Glutamatergic neuron (in vitro differentiated cells): Measurements from ENCODE around the gene ADGRL3. TPM values are rescaled to one million over a fixed set of nuclear protein-coding genes. Genes with fewer than 3 reads are reported as not detected.
"Not testable (repeated sequence)": the region's sequence is repeated elsewhere in the genome, so short reads cannot be mapped to it uniquely, and the experiment has no call there.

Experiments
- DNase-seq: peaks from one replicate; pipeline ENCODE4 v3.0.0; 2022
- H3K27ac Mint-ChIP-seq: one replicate; pipeline ENCODE4 v1.8.0; 2020; ENCODE audit warnings: mild to moderate bottlenecking, mixed read lengths, inconsistent platforms; ENCODE audit not compliant: unreplicated experiment
- H3K27me3 Mint-ChIP-seq: one replicate; pipeline ENCODE4 v1.8.0; 2020; ENCODE audit warnings: mild to moderate bottlenecking, moderate library complexity, mixed read lengths, inconsistent platforms; ENCODE audit not compliant: unreplicated experiment
- H3K36me3 Mint-ChIP-seq: one replicate; pipeline ENCODE4 v1.8.0; 2020; ENCODE audit warnings: mild to moderate bottlenecking, mixed read lengths, inconsistent platforms; ENCODE audit not compliant: unreplicated experiment
- H3K4me1 Mint-ChIP-seq: one replicate; pipeline ENCODE4 v1.8.0; 2020; ENCODE audit warnings: mild to moderate bottlenecking, low read depth, mixed read lengths, inconsistent platforms; ENCODE audit not compliant: unreplicated experiment
- H3K4me3 Mint-ChIP-seq: one replicate; pipeline ENCODE4 v1.8.0; 2020; ENCODE audit warnings: mild to moderate bottlenecking, mixed read lengths, inconsistent platforms; ENCODE audit not compliant: unreplicated experiment
- H3K9me3 Mint-ChIP-seq: one replicate; pipeline ENCODE4 v1.8.0; 2020; ENCODE audit warnings: mild to moderate bottlenecking, moderate library complexity, mixed read lengths, inconsistent platforms; ENCODE audit not compliant: unreplicated experiment
- total RNA-seq: library from RNA; stranded (reverse); fragmentation: NEBNext Ultra II Directional; extraction: Animal tissue kit (Norgen Biotek cat#: 25700); gene quantifications from one replicate; pipeline ENCODE4 v1.2.1, GENCODE V29; 2021; ENCODE audit not compliant: unreplicated experiment
- TF ChIP-seq, protein P1 (sequence below): fragments of 200-600 bp; sonication (generic); IDR thresholded peaks from one replicate; pipeline ENCODE4 v1.5.0; 2021; ENCODE audit not compliant: partially characterized antibody, unreplicated experiment

The ADGRL3 gene
- total RNA-seq, 1 donor from 2014 or later: 193 TPM

DNA sequence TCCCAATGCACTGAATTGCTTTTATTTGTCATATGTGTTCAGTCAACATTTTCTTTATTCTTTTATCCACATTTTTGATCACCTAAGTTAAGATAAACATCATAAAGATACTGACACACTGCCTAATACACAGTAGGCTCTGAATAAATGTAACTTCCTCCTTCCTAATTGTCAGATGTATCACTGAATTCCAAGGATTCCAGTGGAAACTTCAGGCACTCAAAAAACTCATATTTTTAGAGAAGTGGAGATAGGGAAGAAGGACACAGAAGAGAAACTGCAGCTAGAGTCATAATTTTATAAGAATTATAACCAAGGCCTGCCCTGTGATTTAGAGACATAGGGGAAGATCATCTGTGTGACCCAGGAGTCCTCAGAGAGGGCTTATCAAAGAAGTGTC is 753.3 kb downstream of the ADGRL3 start:
- TF ChIP-seq, protein P1, sequence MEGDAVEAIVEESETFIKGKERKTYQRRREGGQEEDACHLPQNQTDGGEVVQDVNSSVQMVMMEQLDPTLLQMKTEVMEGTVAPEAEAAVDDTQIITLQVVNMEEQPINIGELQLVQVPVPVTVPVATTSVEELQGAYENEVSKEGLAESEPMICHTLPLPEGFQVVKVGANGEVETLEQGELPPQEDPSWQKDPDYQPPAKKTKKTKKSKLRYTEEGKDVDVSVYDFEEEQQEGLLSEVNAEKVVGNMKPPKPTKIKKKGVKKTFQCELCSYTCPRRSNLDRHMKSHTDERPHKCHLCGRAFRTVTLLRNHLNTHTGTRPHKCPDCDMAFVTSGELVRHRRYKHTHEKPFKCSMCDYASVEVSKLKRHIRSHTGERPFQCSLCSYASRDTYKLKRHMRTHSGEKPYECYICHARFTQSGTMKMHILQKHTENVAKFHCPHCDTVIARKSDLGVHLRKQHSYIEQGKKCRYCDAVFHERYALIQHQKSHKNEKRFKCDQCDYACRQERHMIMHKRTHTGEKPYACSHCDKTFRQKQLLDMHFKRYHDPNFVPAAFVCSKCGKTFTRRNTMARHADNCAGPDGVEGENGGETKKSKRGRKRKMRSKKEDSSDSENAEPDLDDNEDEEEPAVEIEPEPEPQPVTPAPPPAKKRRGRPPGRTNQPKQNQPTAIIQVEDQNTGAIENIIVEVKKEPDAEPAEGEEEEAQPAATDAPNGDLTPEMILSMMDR: no peak
- no peak overlapping the region for H3K27ac Mint-ChIP-seq
- H3K4me3 Mint-ChIP-seq: no peak overlapping the region
- H3K9me3 Mint-ChIP-seq: peaks cover 8% of the 10 kb centered on the region
- H3K4me1 Mint-ChIP-seq: peaks cover 3% of the 10 kb centered on the region
- DNase-seq: no peak
- H3K27me3 Mint-ChIP-seq: no peaks in the 10 kb centered on the region
- no peaks in the 10 kb centered on the region for H3K36me3 Mint-ChIP-seq

DNA sequence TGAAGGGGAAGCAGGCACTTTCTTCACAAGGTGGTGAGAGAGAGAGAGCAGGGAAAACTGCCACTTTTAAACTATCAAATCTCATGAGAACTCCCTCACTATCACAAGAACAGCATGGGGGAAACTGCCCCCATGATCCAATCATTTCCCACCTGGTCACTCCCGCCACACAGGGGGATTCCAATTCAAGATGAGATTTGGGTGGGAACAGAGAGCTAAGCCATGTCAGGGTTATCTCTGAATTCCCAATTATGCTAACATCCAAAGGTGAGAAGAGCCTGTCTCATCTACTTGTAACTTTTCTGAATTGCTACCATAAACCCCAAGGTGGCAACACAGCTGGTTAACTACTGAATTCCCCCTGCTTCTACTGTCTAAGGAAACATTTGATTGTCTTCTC is 758.5 kb downstream of the ADGRL3 start:
- Mint-ChIP-seq H3K9me3 (peaks cover 8% of the 10 kb centered on the region), H3K36me3 (peaks cover 11% of the 10 kb centered on the region), H3K4me1 (peaks cover 3% of the 10 kb centered on the region), H3K27ac (no peak overlapping the region), H3K27me3 (no peaks in the 10 kb centered on the region), H3K4me3 (no peak overlapping the region)
- TF ChIP-seq, protein P1: no peak
- DNase-seq: no peak

DNA sequence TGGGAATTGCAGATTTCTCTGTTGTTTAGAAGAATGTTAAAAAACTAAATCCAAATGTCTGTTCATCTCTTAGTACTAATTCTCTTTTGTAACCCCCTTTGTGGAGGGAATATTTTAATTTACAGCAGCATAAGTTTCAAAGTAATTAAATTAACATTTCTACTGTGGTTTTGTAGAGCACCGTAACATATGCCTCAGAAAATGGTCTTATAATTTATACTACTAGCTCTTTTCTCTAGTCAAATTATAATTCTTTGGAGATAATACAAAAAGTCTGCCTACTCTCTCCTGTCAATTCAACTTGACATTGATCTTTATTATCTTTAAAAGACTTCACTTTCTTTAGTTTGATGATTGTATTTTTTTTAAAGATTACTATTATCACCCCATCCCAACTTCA is 759.0 kb downstream of the ADGRL3 start:
- DNase-seq: no peak
- H3K9me3 Mint-ChIP-seq: peaks cover 6% of the 10 kb centered on the region
- peaks cover 3% of the 10 kb centered on the region for H3K4me1 Mint-ChIP-seq
- H3K27ac Mint-ChIP-seq: no peak overlapping the region
- H3K27me3 Mint-ChIP-seq: no peaks in the 10 kb centered on the region
- H3K36me3 Mint-ChIP-seq: peaks cover 11% of the 10 kb centered on the region
- H3K4me3 Mint-ChIP-seq: no peak overlapping the region
- TF ChIP-seq, protein P1: no peak

DNA sequence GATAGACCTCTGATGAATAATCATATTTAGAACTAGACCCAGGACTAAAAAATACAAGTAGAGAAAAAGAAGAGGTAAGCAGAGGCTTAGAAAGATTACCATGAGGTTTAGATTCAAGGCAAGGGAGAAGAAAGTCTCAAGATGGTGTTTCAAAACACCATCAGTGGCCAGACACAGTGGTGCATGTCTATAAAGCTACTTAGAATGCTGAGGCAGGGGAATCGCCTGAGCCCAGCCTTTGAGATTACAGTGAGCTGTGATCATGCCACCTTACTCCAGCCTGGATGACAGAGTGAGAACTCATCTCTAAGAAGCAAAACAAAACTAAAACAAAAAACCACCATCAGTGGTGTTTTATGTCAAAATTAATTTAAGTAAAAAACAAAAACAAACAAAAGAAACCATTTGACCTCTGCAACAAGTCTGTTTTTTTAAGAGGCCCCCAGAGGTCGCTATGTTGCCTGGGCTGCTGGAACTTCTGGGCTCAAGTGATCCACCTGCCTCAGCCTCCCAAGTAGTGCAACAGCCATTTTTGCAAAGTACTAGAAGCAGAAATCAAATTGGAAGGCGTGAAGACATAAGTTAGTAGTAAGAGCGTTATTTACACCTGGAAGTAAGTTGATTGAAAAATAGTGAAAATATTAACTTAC is 784.3 kb downstream of the ADGRL3 start:
- TF ChIP-seq, protein P1: no peak
- H3K9me3 Mint-ChIP-seq: peaks cover 16% of the 10 kb centered on the region
- H3K4me3 Mint-ChIP-seq: no peak overlapping the region
- H3K27ac Mint-ChIP-seq: peak overlapping the region; percentile 21
- H3K4me1 Mint-ChIP-seq: peaks cover 48% of the 10 kb centered on the region
- no peak for DNase-seq
- no peaks in the 10 kb centered on the region for H3K36me3 Mint-ChIP-seq
- H3K27me3 Mint-ChIP-seq: peaks cover 6% of the 10 kb centered on the region

DNA sequence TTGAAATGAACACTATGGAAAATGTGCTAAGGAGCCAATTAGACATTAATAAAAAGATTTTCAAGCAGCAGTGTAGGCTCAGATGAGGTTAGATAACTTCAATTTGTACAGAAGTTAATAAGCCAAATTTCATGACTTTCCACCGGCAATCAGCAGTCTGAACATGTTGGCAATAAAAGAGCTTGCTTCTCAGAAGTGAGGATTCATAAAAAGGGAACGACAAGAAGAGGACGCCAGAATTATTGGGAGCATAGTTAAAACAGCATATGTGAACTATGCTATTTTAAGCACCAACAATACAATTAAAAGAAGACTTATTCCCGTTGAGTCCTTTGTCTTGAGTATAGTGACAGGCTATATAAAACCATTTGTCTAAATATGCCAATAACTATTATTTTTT is 785.3 kb downstream of the ADGRL3 start:
- TF ChIP-seq, protein P1: no peak
- peak overlapping the region; percentile 68 for H3K4me3 Mint-ChIP-seq
- peaks cover 9% of the 10 kb centered on the region for H3K9me3 Mint-ChIP-seq
- H3K27me3 Mint-ChIP-seq: peaks cover 7% of the 10 kb centered on the region
- peak overlapping the region; percentile 93 for H3K27ac Mint-ChIP-seq
- H3K4me1 Mint-ChIP-seq: peaks cover 42% of the 10 kb centered on the region
- no peaks in the 10 kb centered on the region for H3K36me3 Mint-ChIP-seq
- no peak for DNase-seq

DNA sequence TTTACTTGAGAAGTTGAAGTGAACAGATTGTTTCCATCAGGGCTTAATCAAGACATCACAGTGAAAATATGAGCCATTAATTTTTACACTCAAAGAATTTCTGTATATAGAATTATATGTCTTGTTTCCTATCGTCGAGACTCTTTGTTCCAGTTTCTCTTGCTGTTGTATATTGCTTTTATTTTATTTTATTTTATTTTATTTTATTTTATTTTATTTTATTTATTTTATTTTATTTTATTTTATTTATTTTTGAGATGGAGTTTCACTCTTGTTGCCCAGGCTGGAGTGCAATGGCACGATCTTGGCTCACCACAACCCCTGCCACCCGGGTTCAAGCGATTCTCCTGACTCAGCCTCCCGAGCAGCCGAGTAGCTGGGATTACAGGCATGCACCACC is 786.8 kb downstream of the ADGRL3 start:
- not testable (repeated sequence) for H3K9me3 Mint-ChIP-seq, H3K27me3 Mint-ChIP-seq, H3K36me3 Mint-ChIP-seq, H3K4me3 Mint-ChIP-seq, DNase-seq
- Mint-ChIP-seq H3K4me1 (peaks cover 40% of the 10 kb centered on the region), H3K27ac (peak overlapping the region; percentile 93)
